Psoas muscle (tissue), 8 donors: Measurements from ENCODE around the gene AGTRAP. TPM values are rescaled to one million over a fixed set of nuclear protein-coding genes. Genes with fewer than 3 reads are reported as not detected.

Source experiments
- ATAC-seq, 4 donors: fragments of 200-7000 bp; cut with Tn5 transposase; one replicate each; pipeline ENCODE4 v1.9.1; 2020; ENCODE audit warnings: moderate library complexity in 3 of 4, mild to moderate bottlenecking in 2 of 4
- DNase-seq, 2 donors: peaks; one replicate each; pipeline ENCODE4 v3.0.0-alpha.2; 2020
- H3K27ac ChIP-seq: fragments of 200-600 bp; one replicate; pipeline ENCODE4 v1.8.0; 2022
- H3K27me3 ChIP-seq, 3 donors: fragments of 200-600 bp in 1 of 3; one replicate each; pipeline versions ENCODE4 v1.6.1 to v1.8.0; 2013 to 2022; ENCODE audit warnings: low read length in 2 of 3, mild to moderate bottlenecking in 2 of 3, moderate library complexity in 1 of 3; ENCODE audit not compliant: insufficient read depth in 3 of 3
- H3K36me3 ChIP-seq, 2 donors: fragments of 200-600 bp in 1 of 2; one replicate each; pipeline versions ENCODE4 v1.6.1 to v1.8.0; 2013 to 2022; ENCODE audit warnings: low read depth in 1 of 2, mild to moderate bottlenecking in 1 of 2, moderate library complexity in 1 of 2; ENCODE audit not compliant: insufficient read depth in 1 of 2
- H3K4me1 ChIP-seq: fragments of 200-600 bp; one replicate; pipeline ENCODE4 v1.8.0; 2022
- H3K4me3 ChIP-seq: fragments of 200-600 bp; one replicate; pipeline ENCODE4 v1.8.0; 2022; ENCODE audit warnings: mild to moderate bottlenecking
- H3K9me3 ChIP-seq: fragments of 200-600 bp; one replicate; pipeline ENCODE4 v1.8.0; 2022
- WGBS, 3 donors: extraction: QIAGEN DNeasy Blood & Tissue Kit; methylation state at CpG; one replicate each; pipeline versions ENCODE4 v1.1.6 to v1.1.7; 2013; 5-methylcytosine and 5-hydroxymethylcytosine counted together
- intact Hi-C, 2 donors: fragments of 100-400 bp; cut with DNase I; formaldehyde crosslinking; loops; one replicate each; pipeline versions ENCODE4 v1.11.0 to v1.14.2; 2022
- polyA plus RNA-seq, 3 donors: library from polyadenylated mRNA; stranded (reverse); fragments of 200-250 nt; gene quantifications; one replicate each; pipeline ENCODE4 v1.2.3, GENCODE V29; 2013
- total RNA-seq, 4 donors: library from RNA; stranded (reverse); fragmentation: NEBNext Ultra II Directional in 2 of 4; extraction: Animal tissue kit (Norgen Biotek cat#: 25700) in 2 of 4; gene quantifications; one replicate each; pipeline versions ENCODE4 v1.2.1 to v1.2.4, GENCODE V29; 2021 to 2023
- TF ChIP-seq, protein P1 (sequence below): fragments of 200-600 bp; IDR thresholded peaks from one replicate; pipeline ENCODE4 v1.8.0; 2022; ENCODE audit warnings: antibody characterized with exemption
- donor health status: healthy with polysubstance abuse.
- donor health status: DM: no; HTN: no; CAD: no; lungs with moderate emphysema.
- donor health status: Bipolar disorder and iron deficiency.
- donor health status: healthy.
- donor health status: DM: yes; HTN: yes; CAD: no.
- donor health status: DM: no; HTN: no; CAD: no.
- donor health status: DM: no; HTN: no; CAD: no.
- donor health status: DM: yes; HTN: yes; CAD: no.

The AGTRAP gene
- total and polyA plus RNA-seq, 7 donors = 28.5 to 179 (median 43.2) TPM

DNA sequence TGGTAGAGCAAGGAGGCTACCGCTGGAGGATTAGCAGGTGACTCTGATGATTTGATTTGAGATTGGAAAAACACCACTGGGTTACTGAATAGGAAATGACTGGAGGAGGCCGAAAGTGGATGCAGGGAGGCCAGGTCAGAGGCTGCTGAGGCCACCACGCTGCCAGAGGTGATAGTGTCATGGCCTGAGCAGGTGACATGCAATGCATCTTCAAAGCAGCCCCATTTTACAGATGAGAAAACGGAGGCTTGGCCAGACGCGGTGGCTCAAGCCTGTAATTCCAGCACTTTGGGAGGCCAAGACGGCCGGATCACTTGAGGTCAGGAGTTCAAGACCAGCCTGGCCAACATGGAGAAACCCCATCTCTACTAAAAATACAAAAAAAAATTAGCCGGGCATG lies 38.8 kb downstream of the AGTRAP start:
- intact Hi-C loops = no loop called here

DNA sequence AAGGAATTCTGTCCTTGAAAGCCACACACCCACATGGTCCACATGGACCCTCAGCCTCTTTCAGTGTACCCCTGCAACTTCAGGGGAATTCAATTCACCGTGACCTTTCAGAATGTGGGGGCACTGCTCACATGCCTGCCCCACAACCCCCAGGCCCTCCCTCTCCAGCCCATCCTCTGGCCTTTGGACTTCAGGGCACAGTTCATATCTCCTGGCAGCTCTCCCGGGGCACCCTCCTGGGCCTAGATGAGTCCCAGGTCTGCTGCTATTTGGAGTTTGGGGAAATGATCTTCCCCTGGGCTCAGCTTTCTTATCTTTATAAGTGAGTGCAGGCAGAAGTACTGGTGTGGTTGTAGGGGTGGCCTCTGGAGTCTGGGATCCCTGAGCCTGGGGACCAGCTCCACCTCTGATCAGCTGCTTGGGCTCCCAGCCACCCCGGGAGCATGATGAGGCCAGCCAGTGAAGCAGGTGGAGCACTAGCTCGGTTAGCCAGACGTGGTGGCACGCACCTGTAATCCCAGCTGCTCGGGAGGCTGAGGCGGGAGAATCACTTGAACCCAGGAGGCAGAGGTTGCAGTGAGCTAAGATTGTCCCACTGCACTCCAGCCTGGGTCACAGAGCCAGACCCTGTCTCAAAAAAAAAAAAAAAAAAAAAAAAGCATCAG lies 41.9 kb downstream of the AGTRAP start:
- TF ChIP-seq, protein P1, sequence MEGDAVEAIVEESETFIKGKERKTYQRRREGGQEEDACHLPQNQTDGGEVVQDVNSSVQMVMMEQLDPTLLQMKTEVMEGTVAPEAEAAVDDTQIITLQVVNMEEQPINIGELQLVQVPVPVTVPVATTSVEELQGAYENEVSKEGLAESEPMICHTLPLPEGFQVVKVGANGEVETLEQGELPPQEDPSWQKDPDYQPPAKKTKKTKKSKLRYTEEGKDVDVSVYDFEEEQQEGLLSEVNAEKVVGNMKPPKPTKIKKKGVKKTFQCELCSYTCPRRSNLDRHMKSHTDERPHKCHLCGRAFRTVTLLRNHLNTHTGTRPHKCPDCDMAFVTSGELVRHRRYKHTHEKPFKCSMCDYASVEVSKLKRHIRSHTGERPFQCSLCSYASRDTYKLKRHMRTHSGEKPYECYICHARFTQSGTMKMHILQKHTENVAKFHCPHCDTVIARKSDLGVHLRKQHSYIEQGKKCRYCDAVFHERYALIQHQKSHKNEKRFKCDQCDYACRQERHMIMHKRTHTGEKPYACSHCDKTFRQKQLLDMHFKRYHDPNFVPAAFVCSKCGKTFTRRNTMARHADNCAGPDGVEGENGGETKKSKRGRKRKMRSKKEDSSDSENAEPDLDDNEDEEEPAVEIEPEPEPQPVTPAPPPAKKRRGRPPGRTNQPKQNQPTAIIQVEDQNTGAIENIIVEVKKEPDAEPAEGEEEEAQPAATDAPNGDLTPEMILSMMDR = no peak
- H3K27me3 ChIP-seq = no peaks in the 10 kb centered on the region
- no peaks in the 10 kb centered on the region for H3K9me3 ChIP-seq
- no peaks in the 10 kb centered on the region for H3K4me1 ChIP-seq
- intact Hi-C loops = no loop called here
- DNase-seq (no peak), ATAC-seq (no peak)
- H3K36me3 ChIP-seq = no peaks in the 10 kb centered on the region
- WGBS, 3 donors = 71 to 82% (median 72%) methylated on average over 8 of the region's 8 CpGs
- H3K4me3 ChIP-seq = no peak overlapping the region
- H3K27ac ChIP-seq = no peak overlapping the region

More for the DNA sequence above, 38.8 kb downstream of the AGTRAP start:
- no peaks in the 10 kb centered on the region for H3K36me3 ChIP-seq
- ATAC-seq (no peak), DNase-seq (no peak)
- TF ChIP-seq, protein P1 = no peak
- no peaks in the 10 kb centered on the region for H3K4me1 ChIP-seq
- no peak overlapping the region for H3K4me3 ChIP-seq
- no peaks in the 10 kb centered on the region for H3K27me3 ChIP-seq
- no peaks in the 10 kb centered on the region for H3K9me3 ChIP-seq
- no peak overlapping the region for H3K27ac ChIP-seq
- WGBS, 3 donors = 85 to 96% (median 89%) methylated on average over 8 to 9 of the region's 9 CpGs

DNA sequence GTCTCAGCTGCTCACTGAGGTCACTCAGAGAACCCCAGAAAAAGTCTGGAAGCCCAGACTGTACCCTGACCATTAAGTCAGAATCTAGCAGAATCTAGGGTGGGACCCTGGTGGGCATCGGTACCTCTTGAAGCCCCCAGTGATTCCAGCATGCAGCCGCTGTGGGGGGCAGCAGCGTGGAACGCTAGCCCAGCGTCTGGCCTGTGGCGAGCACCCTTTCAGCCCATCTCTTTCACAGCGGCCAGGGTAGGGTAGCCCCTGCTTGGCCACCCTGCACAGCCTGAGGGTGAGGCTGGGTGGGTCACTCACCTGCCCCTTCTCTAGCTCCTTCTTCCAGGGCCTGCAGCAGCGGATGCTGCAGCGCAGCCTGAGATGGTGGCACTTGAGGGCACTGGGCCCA lies 42.4 kb downstream of the AGTRAP start:
- Histone ChIP-seq H3K9me3 (no peaks in the 10 kb centered on the region), H3K4me1 (no peaks in the 10 kb centered on the region), H3K27ac (no peak overlapping the region), H3K4me3 (no peak overlapping the region), H3K27me3 (no peaks in the 10 kb centered on the region), H3K36me3 (no peaks in the 10 kb centered on the region)
- DNase-seq = no peak
- TF ChIP-seq, protein P1 = no peak
- WGBS, 3 donors = 93 to 99% (median 96%) methylated on average over 8 to 9 of the region's 9 CpGs
- intact Hi-C loops = no loop called here
- ATAC-seq = no peak

DNA sequence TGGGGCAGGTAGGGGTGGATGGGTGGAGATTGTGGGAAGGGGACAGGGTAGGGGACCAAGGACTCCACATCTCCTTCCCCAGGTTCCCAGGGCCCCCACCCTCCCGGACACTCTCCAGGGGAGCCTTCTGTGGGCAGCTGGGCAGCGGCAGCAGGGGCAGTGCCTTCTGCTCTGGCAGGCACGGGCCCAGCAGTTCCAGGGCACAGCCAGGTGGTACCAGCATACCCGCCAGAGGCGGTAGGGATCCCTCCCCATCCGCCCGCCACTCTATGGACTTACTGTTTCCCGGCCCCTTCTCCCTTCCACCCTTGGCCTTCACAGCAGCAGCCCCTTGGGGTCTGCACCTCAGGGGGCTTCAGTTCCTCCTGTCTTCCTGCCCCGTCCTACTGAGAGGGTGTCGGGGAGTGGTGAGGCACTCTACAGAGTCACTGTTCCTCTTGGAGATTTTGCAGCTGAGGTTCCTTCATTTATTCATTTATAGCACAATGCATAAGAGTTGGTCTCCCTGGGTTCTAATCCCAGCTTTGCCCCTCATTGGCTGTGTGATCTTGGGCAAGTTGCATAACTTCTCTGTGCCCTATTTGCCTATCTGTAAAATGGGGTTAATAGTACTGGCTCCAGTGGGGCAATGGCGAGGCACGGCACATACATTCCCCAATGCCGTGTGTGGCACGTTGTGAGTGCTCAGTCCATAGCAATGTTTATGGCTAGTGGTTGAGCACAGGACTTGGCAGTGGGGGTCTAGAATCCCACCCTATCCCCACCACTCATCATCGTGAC lies 43.1 kb downstream of the AGTRAP start:
- no peak overlapping the region for H3K4me3 ChIP-seq
- intact Hi-C loops = no loop called here
- TF ChIP-seq, protein P1 = no peak
- no peaks in the 10 kb centered on the region for H3K4me1 ChIP-seq
- H3K27me3 ChIP-seq = no peaks in the 10 kb centered on the region
- no peaks in the 10 kb centered on the region for H3K9me3 ChIP-seq
- 79 to 85% (median 83%) methylated on average over 15 of the region's 15 CpGs for WGBS, 3 donors
- no peak for DNase-seq
- ATAC-seq = no peak
- no peak overlapping the region for H3K27ac ChIP-seq
- H3K36me3 ChIP-seq = no peaks in the 10 kb centered on the region
